Progenitor cell of endocrine pancreas (in vitro differentiated cells): Measurements from ENCODE around the gene CHN2. TPM values are rescaled to one million over a fixed set of nuclear protein-coding genes. Genes with fewer than 3 reads are reported as not detected.

Source experiments
- DNase-seq: peaks from one replicate; pipeline ENCODE4 v3.0.0; 2021; ENCODE audit warnings: low spot score; ENCODE audit not compliant: unreplicated experiment
- H3K27ac Mint-ChIP-seq: 2 replicates; pipeline ENCODE4 v1.8.0; 2021; ENCODE audit warnings: mild to moderate bottlenecking, moderate library complexity, mixed read lengths
- H3K27me3 Mint-ChIP-seq: 2 replicates; pipeline ENCODE4 v1.8.0; 2021; ENCODE audit warnings: mixed read lengths
- H3K36me3 Mint-ChIP-seq: 2 replicates; pipeline ENCODE4 v1.8.0; 2022; ENCODE audit warnings: mixed read lengths; ENCODE audit not compliant: insufficient read depth
- H3K4me1 Mint-ChIP-seq: 2 replicates; pipeline ENCODE4 v1.8.0; 2021; ENCODE audit warnings: low read depth, mixed read lengths
- H3K4me3 Mint-ChIP-seq: 2 replicates; pipeline ENCODE4 v1.8.0; 2021; ENCODE audit warnings: low read depth, mild to moderate bottlenecking, moderate library complexity, mixed read lengths
- H3K9me3 Mint-ChIP-seq: 2 replicates; pipeline ENCODE4 v1.8.0; 2021; ENCODE audit warnings: low read depth, mixed read lengths
- CTCF ChIP-seq: fragments of 200-600 bp; sonication (generic); IDR thresholded peaks from one replicate; pipeline ENCODE4 v1.5.0; 2021; ENCODE audit warnings: antibody characterized with exemption, mild to moderate bottlenecking; ENCODE audit not compliant: unreplicated experiment
- total RNA-seq: library from RNA; stranded (reverse); gene quantifications from 2 replicates; pipeline ENCODE4 v1.2.1, GENCODE V29; 2021

CHN2 gene
- total RNA-seq, 1 donor from 2014 or later = 22.0 TPM

GRCh38 chr7:29337546-29338116, 143.1 kb downstream of the CHN2 start:
- peaks cover 53% of the 10 kb centered on the region for H3K4me1 Mint-ChIP-seq
- peak overlapping the region; percentile 10 for H3K4me3 Mint-ChIP-seq
- no peak for DNase-seq
- peaks cover 2% of the 10 kb centered on the region for H3K27me3 Mint-ChIP-seq
- no peaks in the 10 kb centered on the region for H3K36me3 Mint-ChIP-seq
- H3K9me3 Mint-ChIP-seq = no peaks in the 10 kb centered on the region
- H3K27ac Mint-ChIP-seq = peak overlapping the region; percentile 84
- no peak for TF ChIP-seq CTCF

- TF ChIP-seq CTCF = no peak
- Mint-ChIP-seq H3K27me3 (no peaks in the 10 kb centered on the region), H3K4me3 (no peak overlapping the region), H3K9me3 (no peaks in the 10 kb centered on the region), H3K4me1 (peaks cover 41% of the 10 kb centered on the region), H3K27ac (no peak overlapping the region), H3K36me3 (no peaks in the 10 kb centered on the region)
- no peak for DNase-seq
These were observed 146.1 kb downstream of the CHN2 start for GRCh38 chr7:29340696-29341095.

DNA sequence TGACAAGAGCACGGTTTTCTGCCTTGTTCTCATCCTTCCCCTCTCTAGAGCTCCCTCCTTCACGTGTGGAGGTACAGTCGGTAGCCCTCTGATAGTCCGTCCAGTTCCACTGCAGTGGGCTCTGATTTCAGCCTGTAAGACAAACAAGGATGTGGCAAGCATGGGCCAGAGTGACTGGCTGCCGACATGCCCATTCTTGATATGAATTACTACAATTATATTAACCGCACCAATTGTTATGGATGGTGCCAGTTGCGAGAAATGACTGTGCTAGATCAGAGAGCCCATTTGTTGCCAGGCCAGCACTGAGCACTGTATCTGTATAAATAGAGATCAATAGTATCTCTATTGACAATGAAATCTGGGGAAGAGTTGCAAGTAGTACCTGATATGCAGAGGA, 146.6 kb downstream of the CHN2 start:
- no peak for TF ChIP-seq CTCF
- no peak for DNase-seq
- Mint-ChIP-seq H3K36me3 (no peaks in the 10 kb centered on the region), H3K9me3 (no peaks in the 10 kb centered on the region), H3K4me1 (peaks cover 36% of the 10 kb centered on the region), H3K27ac (peak overlapping the region; percentile 8), H3K4me3 (no peak overlapping the region), H3K27me3 (no peaks in the 10 kb centered on the region)

DNA sequence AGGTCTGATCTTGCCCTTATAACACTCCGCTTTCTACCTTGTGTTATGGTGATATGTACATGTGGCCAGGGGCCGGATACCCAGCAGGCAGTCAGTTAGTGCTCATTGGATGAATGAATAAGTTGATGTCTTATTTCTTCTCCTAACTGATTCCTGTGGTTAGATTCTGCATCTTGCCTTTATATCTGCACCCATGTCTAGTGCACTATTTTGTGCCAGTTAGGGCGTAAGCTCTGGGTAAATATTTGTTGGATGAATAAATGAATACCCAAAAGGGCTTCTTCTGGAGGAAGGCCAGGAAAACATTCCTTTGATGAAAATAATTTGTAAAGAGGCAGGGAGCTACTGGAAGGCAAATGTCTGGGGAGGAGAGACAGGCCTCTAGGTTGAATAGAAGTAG, 148.2 kb downstream of the CHN2 start:
- Mint-ChIP-seq H3K36me3 (no peaks in the 10 kb centered on the region), H3K9me3 (no peaks in the 10 kb centered on the region), H3K27me3 (no peaks in the 10 kb centered on the region), H3K4me3 (no peak overlapping the region), H3K27ac (no peak overlapping the region), H3K4me1 (peaks cover 22% of the 10 kb centered on the region)
- DNase-seq = no peak
- no peak for TF ChIP-seq CTCF

DNA sequence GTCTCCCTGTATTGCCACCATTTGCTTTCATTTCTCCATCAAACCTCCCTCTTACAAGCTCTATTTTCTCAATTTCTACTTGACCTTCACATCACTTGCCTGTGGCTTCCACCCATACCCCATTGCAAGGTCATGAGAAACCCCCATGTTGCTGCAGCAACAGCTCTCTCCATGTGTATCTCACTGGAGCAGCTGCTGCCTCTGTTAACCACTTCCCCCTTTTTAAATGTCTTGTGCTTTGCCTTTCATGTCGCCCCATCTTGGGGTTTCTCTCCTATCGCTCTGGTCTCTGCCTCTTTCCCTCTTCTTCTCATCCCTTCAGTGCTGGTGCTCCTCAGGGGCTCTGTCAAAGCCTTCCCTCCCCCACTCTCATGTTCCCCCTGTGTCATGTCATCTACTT, 148.8 kb downstream of the CHN2 start:
- peaks cover 16% of the 10 kb centered on the region for H3K4me1 Mint-ChIP-seq
- TF ChIP-seq CTCF = no peak
- no peak overlapping the region for H3K27ac Mint-ChIP-seq
- H3K27me3 Mint-ChIP-seq = no peaks in the 10 kb centered on the region
- no peak overlapping the region for H3K4me3 Mint-ChIP-seq
- no peaks in the 10 kb centered on the region for H3K36me3 Mint-ChIP-seq
- no peaks in the 10 kb centered on the region for H3K9me3 Mint-ChIP-seq
- no peak for DNase-seq
